Lung (tissue), 12 donors: ENCODE measurements around the gene TGFBR2. TPM values are rescaled to one million over a fixed set of nuclear protein-coding genes. Genes with fewer than 3 reads are reported as not detected.

Experiments
- ATAC-seq: fragments of 200-7000 bp; cut with Tn5 transposase; one replicate; pipeline ENCODE4 v1.9.1; 2020; ENCODE audit warnings: moderate number of reproducible peaks; ENCODE audit not compliant: insufficient read depth, low FRiP score
- DNase-seq, 3 donors: peaks; one replicate each; pipeline ENCODE4 v3.0.0-alpha.2; 2013 to 2017
- H3K27ac ChIP-seq, 2 donors: one replicate each; pipeline ENCODE4 v1.5.1; 2013; ENCODE audit warnings: mild to moderate bottlenecking in 2 of 2, moderate library complexity in 2 of 2, control low read depth in 1 of 2, inconsistent platforms in 1 of 2, low read depth in 1 of 2, low read length in 1 of 2
- H3K27me3 ChIP-seq, 3 donors: one replicate each; pipeline ENCODE4 v1.5.1; 2013; ENCODE audit warnings: low read length in 2 of 3; ENCODE audit not compliant: control insufficient read depth in 3 of 3, insufficient read depth in 3 of 3
- H3K36me3 ChIP-seq, 4 donors: one replicate each; pipeline ENCODE4 v1.5.1; 2013; ENCODE audit warnings: low read length in 4 of 4, mild to moderate bottlenecking in 1 of 4, moderate library complexity in 1 of 4; ENCODE audit not compliant: control insufficient read depth in 4 of 4, insufficient read depth in 4 of 4
- H3K4me1 ChIP-seq, 5 donors: one replicate each; pipeline ENCODE4 v1.5.1; 2013; ENCODE audit warnings: low read length in 5 of 5, mild to moderate bottlenecking in 2 of 5, moderate library complexity in 1 of 5; ENCODE audit not compliant: control insufficient read depth in 5 of 5, insufficient read depth in 5 of 5
- H3K4me3 ChIP-seq: one replicate; pipeline ENCODE4 v1.5.1; 2013; ENCODE audit warnings: mild to moderate bottlenecking, control low read depth, moderate library complexity
- H3K9ac ChIP-seq, 2 donors: one replicate each; pipeline ENCODE4 v1.5.1; 2013; ENCODE audit warnings: low read length in 2 of 2, control low read depth in 1 of 2; ENCODE audit not compliant: insufficient read depth in 1 of 2
- H3K9me3 ChIP-seq, 4 donors: one replicate each; pipeline ENCODE4 v1.5.1; 2013; ENCODE audit warnings: low read length in 3 of 4, mild to moderate bottlenecking in 1 of 4, moderate library complexity in 1 of 4; ENCODE audit not compliant: control insufficient read depth in 4 of 4, insufficient read depth in 3 of 4
- CTCF ChIP-seq: IDR thresholded peaks from 2 replicates; pipeline ENCODE4 v1.5.1; 2012; ENCODE audit warnings: mild to moderate bottlenecking; ENCODE audit errors: control extremely low read depth, extremely low read depth
- WGBS, 2 donors: extraction: QIAGEN DNeasy Blood & Tissue Kit; methylation state at CpG; one replicate each; pipeline ENCODE4 v1.1.7; 2013; 5-methylcytosine and 5-hydroxymethylcytosine counted together
- polyA plus RNA-seq, 2 donors: library from polyadenylated mRNA; stranded (reverse); fragments of 200-250 nt; gene quantifications; one replicate each; pipeline ENCODE4 v1.2.1, GENCODE V29; 2013
- total RNA-seq, 2 donors: library from RNA; depleted of rRNA in 1 of 2; stranded (reverse); fragments of >200 nt in 1 of 2; gene quantifications; one replicate each; pipeline ENCODE4 v1.2.1, GENCODE V29; 2014 to 2021
- donor health status: control.
- donor health status: control.
- donor health status: Bipolar disorder and iron deficiency.
- donor health status: healthy.
- donor health status: DM: yes; HTN: yes; CAD: no.

Gene TGFBR2
- total and polyA plus RNA-seq, 4 donors: 31.1 to 232 (median 163) TPM

GRCh38 chr3:30585654-30586053 is 20.7 kb upstream of the TGFBR2 start:
- WGBS, 2 donors: 97 to 99% methylated on average over 4 of the region's 4 CpGs
- no peaks in the 10 kb centered on the region for H3K9me3 ChIP-seq
- DNase-seq (no peak), ATAC-seq (no peak)
- no peaks in the 10 kb centered on the region for H3K27me3 ChIP-seq
- no peak overlapping the region for H3K9ac ChIP-seq
- H3K4me3 ChIP-seq: no peak overlapping the region
- no peaks in the 10 kb centered on the region for H3K36me3 ChIP-seq
- no peak for TF ChIP-seq CTCF
- H3K4me1 ChIP-seq: peaks cover 0 to 6% (median 0%) of the 10 kb centered on the region in 5 donors
- no peak overlapping the region for H3K27ac ChIP-seq

- Histone ChIP-seq H3K27ac (no peak overlapping the region), H3K9me3 (no peaks in the 10 kb centered on the region), H3K4me3 (no peak overlapping the region), H3K27me3 (no peaks in the 10 kb centered on the region), H3K36me3 (no peaks in the 10 kb centered on the region), H3K9ac (no peak overlapping the region), H3K4me1 (peaks cover 0 to 6% (median 0%) of the 10 kb centered on the region in 5 donors)
- TF ChIP-seq CTCF: no peak
- 75 to 77% methylated on average over 4 of the region's 4 CpGs for WGBS, 2 donors
- DNase-seq (no peak), ATAC-seq (no peak)
Observed at GRCh38 chr3:30586096-30586805, 20.1 kb upstream of the TGFBR2 start.

- no peak for TF ChIP-seq CTCF
- no peaks in the 10 kb centered on the region for H3K36me3 ChIP-seq
- no peak overlapping the region for H3K4me3 ChIP-seq
- ATAC-seq (no peak), DNase-seq (no peak)
- no peak overlapping the region for H3K27ac ChIP-seq
- WGBS, 2 donors: 87 to 90% methylated on average over 4 of the region's 4 CpGs
- H3K9me3 ChIP-seq: no peaks in the 10 kb centered on the region
- peaks cover 0 to 6% (median 0%) of the 10 kb centered on the region in 5 donors for H3K4me1 ChIP-seq
- H3K27me3 ChIP-seq: no peaks in the 10 kb centered on the region
- H3K9ac ChIP-seq: no peak overlapping the region
Observed at GRCh38 chr3:30586806-30587486, 19.5 kb upstream of the TGFBR2 start.
